ENCODE results near the gene DCTN1.
"Not testable (repeated sequence)": the region's sequence is repeated elsewhere in the genome, so short reads cannot be mapped to it uniquely, and the experiment has no call there.

Gene DCTN1

DNA sequence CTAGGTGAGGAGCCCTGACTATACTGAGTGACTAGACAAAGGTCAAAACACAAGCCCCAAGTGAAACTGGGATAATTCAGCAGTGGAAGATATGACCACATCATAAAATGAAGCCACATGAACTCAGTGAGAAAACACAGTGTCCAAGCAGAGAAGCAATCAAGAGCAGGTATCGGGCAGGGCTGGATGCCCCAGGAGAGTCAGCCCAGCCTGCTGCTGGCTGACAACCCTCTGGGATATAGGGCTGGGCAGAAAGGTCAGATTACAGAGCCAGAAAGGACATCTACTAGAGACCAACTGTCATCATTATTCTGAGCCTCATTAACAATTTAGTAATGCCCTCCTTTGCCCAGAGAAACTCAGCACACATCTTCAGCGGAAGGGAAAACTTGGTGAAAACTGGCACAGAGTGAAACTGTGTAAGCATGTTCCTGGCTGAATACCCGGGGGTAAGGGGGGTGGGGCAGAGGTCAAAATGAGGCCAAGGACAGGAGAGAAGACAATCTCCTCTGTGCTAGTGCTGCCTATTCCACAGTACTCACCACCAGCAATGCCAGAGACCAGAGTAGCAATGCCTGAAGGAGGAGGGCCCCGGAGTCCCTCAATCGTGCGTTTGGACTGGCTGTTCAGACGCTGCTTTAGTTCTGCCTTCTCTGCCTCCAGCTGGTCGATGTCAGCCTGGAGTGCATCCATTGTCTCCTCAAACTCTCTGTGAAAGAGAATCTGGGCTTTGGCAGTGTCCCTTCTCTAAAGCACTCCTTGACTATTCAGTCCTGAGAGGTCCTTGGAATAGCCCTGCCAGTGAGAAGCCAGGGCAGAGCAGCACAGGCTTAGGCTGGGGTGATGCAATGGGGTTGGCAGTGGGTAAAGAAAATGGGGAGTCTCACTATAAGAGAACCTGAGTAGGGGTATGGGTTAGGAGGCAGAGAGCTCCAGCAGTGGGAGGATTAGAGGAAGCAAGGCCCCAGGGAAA lies 15.3 kb downstream of the DCTN1 start:
- H3K4me3 ChIP-seq (ENCODE audit: low read depth in 1 of 5, low read length in 5 of 5): no peak overlapping the region
- peak overlapping the region in 2 of 5 donors; percentile 17 to 23 for H3K9ac ChIP-seq (ENCODE audit: low read length in 5 of 5)
- H3K27me3 ChIP-seq (ENCODE audit: control insufficient read depth in 5 of 5, insufficient read depth in 4 of 5, low read length in 5 of 5): no peaks in the 10 kb centered on the region
- H3K4me1 ChIP-seq (ENCODE audit: control insufficient read depth in 5 of 5, insufficient read depth in 5 of 5, low read length in 5 of 5): peaks cover 0 to 4% (median 0%) of the 10 kb centered on the region in 5 donors
- H3K27ac ChIP-seq (ENCODE audit: low read depth, low read length): no peak overlapping the region
- H3K9me3 ChIP-seq (ENCODE audit: control insufficient read depth in 5 of 5, low read length in 5 of 5): no peaks in the 10 kb centered on the region
- H3K36me3 ChIP-seq (ENCODE audit: control insufficient read depth in 5 of 5, insufficient read depth in 5 of 5, low read length in 5 of 5): peaks cover 6 to 100% (median 99%) of the 10 kb centered on the region in 5 donors

DNA sequence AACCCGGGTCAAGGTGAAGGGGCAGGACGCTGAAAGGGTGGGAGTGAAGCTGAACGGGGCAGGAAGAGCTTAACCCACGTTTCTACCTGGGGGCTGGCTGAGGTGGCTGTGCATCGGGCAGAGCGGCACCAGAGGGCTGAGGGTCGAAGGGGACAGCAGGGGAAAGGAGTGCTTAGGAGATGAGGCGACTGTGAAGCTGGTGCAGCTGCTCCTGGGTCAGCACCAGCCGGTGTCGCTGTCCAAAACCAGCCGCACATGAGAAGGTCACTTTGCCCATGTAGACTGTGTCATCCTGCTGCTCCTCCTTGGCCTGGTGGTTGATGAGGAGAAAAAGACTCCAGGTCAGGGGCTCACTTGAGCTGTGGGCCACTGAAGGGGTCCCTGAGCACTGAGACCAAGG lies 18.8 kb downstream of the DCTN1 start:
- Histone ChIP-seq H3K36me3 (ENCODE audit: control insufficient read depth in 5 of 5, insufficient read depth in 5 of 5, low read length in 5 of 5) (peaks cover 9 to 98% (median 93%) of the 10 kb centered on the region in 5 donors), H3K9me3 (ENCODE audit: control insufficient read depth in 5 of 5, low read length in 5 of 5) (no peaks in the 10 kb centered on the region), H3K27me3 (ENCODE audit: control insufficient read depth in 5 of 5, insufficient read depth in 4 of 5, low read length in 5 of 5) (no peaks in the 10 kb centered on the region), H3K4me1 (ENCODE audit: control insufficient read depth in 5 of 5, insufficient read depth in 5 of 5, low read length in 5 of 5) (peaks cover 0 to 4% (median 0%) of the 10 kb centered on the region in 5 donors), H3K27ac (ENCODE audit: low read depth, low read length) (no peak overlapping the region), H3K9ac (ENCODE audit: low read length in 5 of 5) (no peak overlapping the region), H3K4me3 (ENCODE audit: low read depth in 1 of 5, low read length in 5 of 5) (no peak overlapping the region)

DNA sequence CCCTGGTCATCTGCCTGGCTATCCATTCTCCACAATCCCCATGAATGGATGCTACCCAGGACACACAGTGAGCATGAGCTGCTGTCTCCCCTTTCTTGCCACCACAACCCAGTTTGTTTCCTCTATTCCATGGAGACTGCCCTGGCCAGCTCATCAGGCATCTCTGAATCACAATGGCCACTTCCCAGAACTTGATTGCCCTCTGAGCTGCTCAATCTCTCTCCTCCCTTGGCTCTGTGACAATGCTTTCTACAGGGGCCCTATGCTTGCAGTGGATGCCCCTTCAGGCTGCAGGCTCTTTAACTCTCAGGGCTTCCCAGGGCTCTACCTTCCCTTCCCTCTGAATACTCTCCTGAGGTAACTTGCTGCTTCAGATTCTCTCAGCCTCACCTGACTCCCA lies 22.5 kb downstream of the DCTN1 start:
- Histone ChIP-seq H3K9ac (ENCODE audit: low read length in 5 of 5) (no peak overlapping the region), H3K9me3 (ENCODE audit: control insufficient read depth in 5 of 5, low read length in 5 of 5) (no peaks in the 10 kb centered on the region), H3K27me3 (ENCODE audit: control insufficient read depth in 5 of 5, insufficient read depth in 4 of 5, low read length in 5 of 5) (no peaks in the 10 kb centered on the region), H3K27ac (ENCODE audit: low read depth, low read length) (no peak overlapping the region), H3K4me3 (ENCODE audit: low read depth in 1 of 5, low read length in 5 of 5) (no peak overlapping the region), H3K4me1 (ENCODE audit: control insufficient read depth in 5 of 5, insufficient read depth in 5 of 5, low read length in 5 of 5) (no peaks in the 10 kb centered on the region), H3K36me3 (ENCODE audit: control insufficient read depth in 5 of 5, insufficient read depth in 5 of 5, low read length in 5 of 5) (peaks cover 4 to 67% (median 62%) of the 10 kb centered on the region in 5 donors)

DNA sequence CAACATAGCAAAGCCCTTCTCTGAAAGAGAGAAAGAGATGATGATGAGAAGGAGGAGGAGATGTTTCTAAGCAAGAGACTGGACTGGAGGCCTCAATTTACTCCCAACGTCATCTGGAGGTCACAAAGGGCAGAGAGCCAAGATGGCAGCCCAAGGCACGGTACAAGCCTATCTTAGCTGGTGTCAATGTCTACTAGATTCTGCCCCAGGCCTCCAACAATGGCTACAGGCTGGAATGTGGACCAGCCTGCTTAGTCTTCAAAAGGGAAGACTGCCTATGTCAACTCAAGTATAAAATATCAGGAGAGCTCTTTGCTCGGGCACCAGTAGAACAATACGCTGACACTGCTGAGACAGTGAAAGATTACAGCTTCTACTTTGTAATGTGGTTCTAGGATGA lies 30.2 kb downstream of the DCTN1 start:
- Histone ChIP-seq H3K36me3 (ENCODE audit: control insufficient read depth in 5 of 5, insufficient read depth in 5 of 5, low read length in 5 of 5) (no peaks in the 10 kb centered on the region), H3K4me1 (ENCODE audit: control insufficient read depth in 5 of 5, insufficient read depth in 5 of 5, low read length in 5 of 5) (no peaks in the 10 kb centered on the region), H3K27me3 (ENCODE audit: control insufficient read depth in 5 of 5, insufficient read depth in 4 of 5, low read length in 5 of 5) (no peaks in the 10 kb centered on the region), H3K4me3 (ENCODE audit: low read depth in 1 of 5, low read length in 5 of 5) (no peak overlapping the region), H3K9ac (ENCODE audit: low read length in 5 of 5) (no peak overlapping the region), H3K27ac (ENCODE audit: low read depth, low read length) (no peak overlapping the region), H3K9me3 (ENCODE audit: control insufficient read depth in 5 of 5, low read length in 5 of 5) (no peaks in the 10 kb centered on the region)

DNA sequence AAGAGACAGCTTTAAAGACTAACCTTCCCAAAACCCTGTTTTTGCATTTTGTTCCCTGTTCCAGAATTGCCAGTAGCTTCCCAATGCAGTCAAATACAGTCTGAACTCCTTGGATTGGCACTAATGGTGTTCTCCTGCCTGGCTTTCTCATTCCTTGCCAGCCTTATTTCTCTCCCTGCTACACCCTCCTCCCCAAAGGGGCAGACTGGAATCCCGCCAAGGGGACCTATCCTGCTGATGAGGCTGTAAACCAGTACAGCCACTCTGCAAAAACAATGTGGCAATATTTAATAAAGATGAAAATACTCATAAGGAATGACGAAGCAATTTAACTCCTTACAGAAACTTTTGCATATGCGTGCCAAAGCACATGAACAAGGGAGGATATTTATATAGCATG lies 32.4 kb downstream of the DCTN1 start:
- H3K9me3 ChIP-seq (ENCODE audit: control insufficient read depth in 5 of 5, low read length in 5 of 5): no peaks in the 10 kb centered on the region
- no peaks in the 10 kb centered on the region for H3K27me3 ChIP-seq (ENCODE audit: control insufficient read depth in 5 of 5, insufficient read depth in 4 of 5, low read length in 5 of 5)
- no peak overlapping the region for H3K4me3 ChIP-seq (ENCODE audit: low read depth in 1 of 5, low read length in 5 of 5)
- no peaks in the 10 kb centered on the region for H3K36me3 ChIP-seq (ENCODE audit: control insufficient read depth in 5 of 5, insufficient read depth in 5 of 5, low read length in 5 of 5)
- H3K27ac ChIP-seq (ENCODE audit: low read depth, low read length): no peak overlapping the region
- H3K9ac ChIP-seq (ENCODE audit: low read length in 5 of 5): peak overlapping the region in 1 of 5 donors; percentile 29
- no peaks in the 10 kb centered on the region for H3K4me1 ChIP-seq (ENCODE audit: control insufficient read depth in 5 of 5, insufficient read depth in 5 of 5, low read length in 5 of 5)

DNA sequence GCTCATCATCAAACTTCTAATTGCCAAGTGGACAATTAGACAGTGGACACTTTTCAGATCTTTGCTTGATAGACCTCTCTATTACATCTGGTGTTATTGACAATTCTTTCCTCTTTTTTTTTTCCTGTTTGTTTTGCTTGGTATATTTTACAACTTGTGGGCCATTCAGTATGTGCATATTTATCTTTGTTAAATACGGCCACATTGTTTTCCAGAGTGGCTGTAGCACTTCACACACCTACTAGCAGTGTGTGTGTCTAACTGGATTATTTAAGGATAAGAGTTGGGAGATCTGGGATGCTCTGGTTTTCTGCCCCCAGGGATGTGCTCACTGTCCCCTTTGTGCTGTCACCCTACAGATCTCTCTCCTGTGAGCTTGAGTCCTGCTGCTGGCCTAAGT lies 32.8 kb downstream of the DCTN1 start:
- Histone ChIP-seq H3K27ac (ENCODE audit: low read depth, low read length) (no peak overlapping the region), H3K9ac (ENCODE audit: low read length in 5 of 5) (peak overlapping the region in 1 of 5 donors; percentile 29), H3K9me3 (ENCODE audit: control insufficient read depth in 5 of 5, low read length in 5 of 5) (no peaks in the 10 kb centered on the region), H3K27me3 (ENCODE audit: control insufficient read depth in 5 of 5, insufficient read depth in 4 of 5, low read length in 5 of 5) (no peaks in the 10 kb centered on the region), H3K36me3 (ENCODE audit: control insufficient read depth in 5 of 5, insufficient read depth in 5 of 5, low read length in 5 of 5) (peaks cover 0 to 1% (median 0%) of the 10 kb centered on the region in 5 donors), H3K4me3 (ENCODE audit: low read depth in 1 of 5, low read length in 5 of 5) (no peak overlapping the region), H3K4me1 (ENCODE audit: control insufficient read depth in 5 of 5, insufficient read depth in 5 of 5, low read length in 5 of 5) (no peaks in the 10 kb centered on the region)

DNA sequence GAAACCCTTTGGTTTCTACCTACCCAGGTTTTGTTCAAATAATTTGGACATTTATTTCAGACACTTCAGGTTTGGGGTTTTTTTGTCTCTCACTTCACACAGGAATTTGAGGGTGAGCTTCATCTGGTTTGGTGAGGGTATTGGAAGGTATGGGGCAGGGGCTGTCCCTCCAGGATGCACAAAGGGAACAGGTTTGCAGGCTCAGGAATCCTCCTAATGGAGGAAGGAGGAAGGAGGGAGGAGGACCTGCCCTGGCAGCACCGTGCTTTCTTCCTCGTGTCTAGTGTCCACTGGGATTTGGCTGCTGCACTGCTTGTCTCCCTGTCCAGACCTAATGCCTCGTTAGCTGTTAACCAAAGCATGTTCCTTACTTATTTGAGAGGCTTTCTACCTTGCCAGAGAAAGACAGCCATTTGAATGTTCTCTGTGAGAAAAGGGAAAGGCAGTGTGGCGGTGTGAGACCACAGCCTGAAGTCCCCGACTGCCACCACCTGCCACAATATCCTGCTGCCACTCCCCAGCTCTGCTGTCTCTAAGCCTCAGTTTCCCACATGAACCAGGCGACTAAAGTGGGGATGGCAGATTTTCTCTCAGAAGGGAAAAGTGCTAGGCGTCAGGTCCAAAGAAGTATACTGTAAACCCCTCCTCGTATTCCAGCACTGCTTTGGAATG lies 34.7 kb downstream of the DCTN1 start:
- Histone ChIP-seq H3K9ac (ENCODE audit: low read length in 5 of 5) (no peak overlapping the region), H3K4me1 (ENCODE audit: control insufficient read depth in 5 of 5, insufficient read depth in 5 of 5, low read length in 5 of 5) (no peaks in the 10 kb centered on the region), H3K27me3 (ENCODE audit: control insufficient read depth in 5 of 5, insufficient read depth in 4 of 5, low read length in 5 of 5) (no peaks in the 10 kb centered on the region), H3K27ac (ENCODE audit: low read depth, low read length) (no peak overlapping the region), H3K9me3 (ENCODE audit: control insufficient read depth in 5 of 5, low read length in 5 of 5) (no peaks in the 10 kb centered on the region), H3K36me3 (ENCODE audit: control insufficient read depth in 5 of 5, insufficient read depth in 5 of 5, low read length in 5 of 5) (peaks cover 0 to 4% (median 0%) of the 10 kb centered on the region in 5 donors), H3K4me3 (ENCODE audit: low read depth in 1 of 5, low read length in 5 of 5) (no peak overlapping the region)

DNA sequence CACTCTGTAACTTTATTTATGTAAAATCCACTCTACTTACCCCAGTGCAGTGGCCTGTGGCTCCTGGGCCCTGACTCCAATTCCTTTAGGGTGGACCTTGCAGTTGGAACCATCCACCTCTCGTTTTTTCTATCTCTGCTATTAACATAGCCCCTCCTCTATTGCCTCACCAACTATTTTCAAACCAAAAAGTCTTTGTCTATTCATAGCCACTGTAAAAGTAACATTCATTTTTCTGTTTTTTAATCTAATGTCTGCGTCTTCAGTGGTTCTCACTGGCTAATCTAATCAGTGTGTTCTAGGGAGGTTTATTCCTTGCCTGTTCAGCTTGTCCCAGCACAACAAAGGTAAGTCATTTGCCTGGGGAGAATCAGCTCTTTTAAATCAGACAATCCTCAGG lies 36.8 kb downstream of the DCTN1 start, which contains the start of gene SLC4A5:
SLC4A5 (minus strand) TSS at position 101 of the 400 bp plus-strand sequence. CDS start 28,393 bp downstream, outside the sequence.
- Histone ChIP-seq H3K9ac (ENCODE audit: low read length in 5 of 5) (peak within 1 kb of the TSS in 1 of 5 donors; percentile 0), H3K4me3 (ENCODE audit: low read depth in 1 of 5, low read length in 5 of 5) (no peak within 1 kb of the TSS)

DNA sequence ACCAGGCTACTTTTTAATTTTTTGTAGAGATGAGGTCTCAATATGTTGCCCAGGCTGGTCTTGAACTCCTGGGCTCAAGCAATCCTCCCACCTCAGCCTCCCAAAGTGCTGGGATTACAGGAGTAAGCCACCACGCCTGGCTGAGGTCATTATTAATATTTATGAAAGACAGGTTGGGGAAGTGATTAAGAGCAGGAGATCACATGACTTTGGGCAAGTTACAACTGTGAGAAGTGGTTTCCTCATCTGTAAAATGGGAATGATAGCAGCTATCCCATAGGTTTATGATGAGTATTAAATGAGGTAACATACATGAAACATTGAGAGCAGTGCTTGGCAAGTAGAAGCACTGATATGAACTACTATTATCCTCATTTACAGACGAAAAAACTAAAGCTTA lies 43.9 kb downstream of the DCTN1 start:
- H3K36me3 ChIP-seq (ENCODE audit: control insufficient read depth in 5 of 5, insufficient read depth in 5 of 5, low read length in 5 of 5): peaks cover 0 to 12% (median 2%) of the 10 kb centered on the region in 5 donors
- not testable (repeated sequence) for H3K9me3 ChIP-seq (ENCODE audit: control insufficient read depth in 5 of 5, low read length in 5 of 5); H3K4me3 ChIP-seq (ENCODE audit: low read depth in 1 of 5, low read length in 5 of 5); H3K27ac ChIP-seq (ENCODE audit: low read depth, low read length); H3K27me3 ChIP-seq (ENCODE audit: control insufficient read depth in 5 of 5, insufficient read depth in 4 of 5, low read length in 5 of 5); H3K4me1 ChIP-seq (ENCODE audit: control insufficient read depth in 5 of 5, insufficient read depth in 5 of 5, low read length in 5 of 5); H3K9ac ChIP-seq (ENCODE audit: low read length in 5 of 5)

More for the DNA sequence above, 36.8 kb downstream of the DCTN1 start, which contains the start of gene SLC4A5:
- no peaks in the 10 kb centered on the region for H3K4me1 ChIP-seq (ENCODE audit: control insufficient read depth in 5 of 5, insufficient read depth in 5 of 5, low read length in 5 of 5)
- H3K36me3 ChIP-seq (ENCODE audit: control insufficient read depth in 5 of 5, insufficient read depth in 5 of 5, low read length in 5 of 5): peaks cover 0 to 4% (median 0%) of the 10 kb centered on the region in 5 donors
- no peak within 1 kb of the TSS for H3K27ac ChIP-seq (ENCODE audit: low read depth, low read length)
- no peaks in the 10 kb centered on the region for H3K9me3 ChIP-seq (ENCODE audit: control insufficient read depth in 5 of 5, low read length in 5 of 5)
- H3K27me3 ChIP-seq (ENCODE audit: control insufficient read depth in 5 of 5, insufficient read depth in 4 of 5, low read length in 5 of 5): no peaks in the 10 kb centered on the region

DNA sequence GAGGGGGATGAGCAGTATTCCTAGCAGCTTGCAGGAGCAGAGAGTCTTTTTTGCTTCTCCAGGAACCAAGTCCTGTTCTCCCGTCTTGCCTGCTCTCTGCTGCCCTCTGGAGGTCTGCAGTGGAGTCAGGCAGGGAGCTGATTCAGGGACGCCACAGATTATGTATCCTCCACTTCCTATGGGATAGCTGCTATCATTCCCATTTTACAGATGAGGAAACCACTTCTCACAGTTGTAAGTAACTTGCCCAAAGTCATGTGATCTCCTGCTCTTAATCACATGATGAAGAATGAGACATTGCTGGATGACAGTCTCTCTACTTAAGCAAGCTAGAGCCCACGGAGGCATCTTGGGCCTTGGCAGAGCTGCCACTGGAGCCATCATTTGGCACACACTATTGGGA lies 45.2 kb downstream of the DCTN1 start:
- no peak overlapping the region for H3K9ac ChIP-seq (ENCODE audit: low read length in 5 of 5)
- peaks cover 0 to 24% (median 9%) of the 10 kb centered on the region in 5 donors for H3K36me3 ChIP-seq (ENCODE audit: control insufficient read depth in 5 of 5, insufficient read depth in 5 of 5, low read length in 5 of 5)
- H3K4me1 ChIP-seq (ENCODE audit: control insufficient read depth in 5 of 5, insufficient read depth in 5 of 5, low read length in 5 of 5): no peaks in the 10 kb centered on the region
- no peaks in the 10 kb centered on the region for H3K27me3 ChIP-seq (ENCODE audit: control insufficient read depth in 5 of 5, insufficient read depth in 4 of 5, low read length in 5 of 5)
- no peak overlapping the region for H3K27ac ChIP-seq (ENCODE audit: low read depth, low read length)
- H3K4me3 ChIP-seq (ENCODE audit: low read depth in 1 of 5, low read length in 5 of 5): no peak overlapping the region
- H3K9me3 ChIP-seq (ENCODE audit: control insufficient read depth in 5 of 5, low read length in 5 of 5): no peaks in the 10 kb centered on the region

Data from subcutaneous abdominal adipose tissue (tissue), 5 donors.